GM18858 (cell line): ENCODE measurements around the gene CDCA5.

ENCODE experiments used
- ATAC-seq: cut with Tn5 transposase; IDR thresholded peaks from one replicate; pipeline ENCODE4 v1.9.1; 2021; ENCODE audit not compliant: unreplicated experiment

The CDCA5 gene

DNA sequence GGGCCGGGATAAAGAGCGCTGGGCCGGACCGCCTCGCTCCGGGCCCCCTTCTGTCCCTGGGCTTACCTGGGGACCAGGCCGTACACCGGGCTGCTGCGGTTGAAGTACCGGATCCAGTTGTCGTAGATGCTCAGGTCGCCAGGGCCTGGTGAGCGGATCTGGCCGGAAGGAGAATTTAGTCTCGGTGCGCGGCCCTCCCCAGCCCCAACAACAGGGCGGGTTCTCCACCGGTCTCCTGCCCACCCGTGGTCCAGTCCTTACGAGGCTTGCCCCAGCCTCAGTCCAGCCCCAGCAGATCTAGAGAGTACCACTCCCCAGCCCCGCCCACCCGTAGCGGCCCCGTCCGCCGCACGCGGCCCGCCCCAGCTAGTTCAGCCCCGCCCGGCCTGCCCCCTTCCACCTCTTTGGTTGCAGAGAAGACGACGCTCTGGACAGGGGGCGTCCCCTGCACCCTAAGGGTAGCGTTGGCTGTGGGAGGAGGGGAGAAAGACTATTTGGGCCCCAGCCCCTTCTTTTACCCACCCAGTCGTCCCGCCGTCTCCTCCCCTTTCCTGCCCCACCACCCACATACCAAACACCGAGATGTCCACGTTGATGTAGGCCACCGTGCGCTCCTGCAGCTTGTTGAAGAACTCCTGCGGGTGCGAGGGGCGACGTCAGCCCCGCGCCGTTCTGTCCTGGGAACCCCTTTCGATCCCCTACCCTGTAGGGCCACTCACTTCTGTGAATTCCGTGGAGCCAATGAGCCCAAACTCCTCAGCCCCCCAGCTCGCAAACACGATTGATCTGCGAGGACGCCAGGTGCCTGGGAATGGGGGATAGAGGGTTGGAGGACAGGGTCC lies 36.0 kb downstream of the CDCA5 start:
- ATAC-seq: no peak

- no peak for ATAC-seq
Measured at GRCh38 chr11:65045728-65046127, 38.1 kb downstream of the CDCA5 start.

DNA sequence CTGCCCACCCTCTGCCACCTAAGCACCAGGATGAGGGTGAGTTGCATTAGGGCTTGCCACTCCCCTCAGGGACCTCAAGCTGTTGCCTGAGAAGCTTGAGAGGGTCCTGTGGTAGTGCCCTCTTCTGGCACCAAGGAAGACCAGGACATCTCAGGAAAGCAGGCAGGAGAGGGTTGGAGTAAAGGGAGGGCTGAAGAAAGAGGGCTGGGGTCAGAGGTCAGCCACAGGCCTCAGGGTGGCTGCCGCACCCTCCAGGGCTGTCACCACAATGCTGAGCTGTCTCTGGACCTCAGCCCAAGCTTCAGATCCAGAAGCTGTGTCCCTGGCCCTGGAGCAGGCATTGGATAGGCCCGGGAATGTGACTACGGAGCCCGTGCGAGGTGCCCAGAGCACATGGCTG lies 38.8 kb downstream of the CDCA5 start:
- no peak for ATAC-seq

DNA sequence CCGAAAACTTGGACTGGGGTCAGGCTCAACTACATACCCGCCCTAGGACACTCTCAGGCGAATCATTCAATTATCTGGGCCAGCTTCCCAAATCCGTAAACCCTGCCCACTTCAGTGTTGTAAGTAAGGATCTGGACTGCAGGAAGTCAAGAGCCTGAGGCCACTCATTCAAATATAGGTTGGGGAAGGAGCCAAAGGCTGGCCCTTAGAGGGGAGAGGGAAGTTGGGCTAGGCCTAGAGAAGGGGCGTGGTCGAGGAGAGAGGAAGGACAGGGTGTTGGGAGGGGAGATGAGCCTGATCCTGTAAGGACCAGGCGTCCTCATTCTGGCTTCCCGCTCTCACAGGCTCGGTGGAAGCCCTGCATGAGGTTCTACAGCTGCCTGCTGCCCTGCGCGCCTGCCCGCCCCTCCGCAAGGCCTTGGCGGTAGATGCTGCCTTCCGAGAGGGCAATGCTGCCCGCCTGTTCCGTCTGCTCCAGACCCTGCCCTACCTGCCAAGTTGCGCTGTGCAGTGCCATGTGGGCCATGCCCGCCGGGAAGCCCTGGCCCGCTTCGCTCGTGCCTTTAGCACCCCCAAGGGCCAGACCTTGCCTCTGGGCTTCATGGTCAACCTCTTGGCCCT lies 39.8 kb downstream of the CDCA5 start:
- ATAC-seq: no peak

- ATAC-seq: no peak
Measured at GRCh38 chr11:65042891-65043290, 40.9 kb downstream of the CDCA5 start.

GRCh38 chr11:65040847-65041622 lies 42.8 kb downstream of the CDCA5 start, which contains the start of gene SAC3D1:
SAC3D1 (plus strand) TSS chr11:65041210; CDS start chr11:65041293, 83 bp downstream.
- peak; percentile 66 for ATAC-seq

- ATAC-seq: no peak
Measured at GRCh38 chr11:65040520-65040846, 43.4 kb downstream of the CDCA5 start.

DNA sequence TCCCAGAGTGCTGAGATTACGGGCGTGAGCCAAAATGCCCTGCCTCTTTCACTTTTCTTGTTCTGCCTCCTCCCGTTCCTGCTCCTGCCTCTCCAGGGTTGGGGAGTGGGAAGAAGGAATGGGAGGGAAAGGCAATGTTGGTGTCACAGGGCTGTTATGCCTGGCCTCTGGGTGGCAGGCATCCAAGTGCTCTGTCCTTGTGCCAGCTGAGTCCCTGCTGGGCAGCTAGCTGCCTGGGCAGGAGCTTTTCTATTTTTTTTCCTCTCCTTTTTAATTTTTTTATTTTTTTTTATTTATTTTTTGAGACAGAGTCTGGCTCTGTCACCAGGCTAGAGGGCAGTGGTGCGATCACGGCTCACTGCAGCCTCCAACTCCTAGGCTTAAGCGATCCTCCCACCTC lies 46.9 kb downstream of the CDCA5 start:
- no peak for ATAC-seq

GRCh38 chr11:65035579-65035978 lies 48.3 kb downstream of the CDCA5 start:
- no peak for ATAC-seq

DNA sequence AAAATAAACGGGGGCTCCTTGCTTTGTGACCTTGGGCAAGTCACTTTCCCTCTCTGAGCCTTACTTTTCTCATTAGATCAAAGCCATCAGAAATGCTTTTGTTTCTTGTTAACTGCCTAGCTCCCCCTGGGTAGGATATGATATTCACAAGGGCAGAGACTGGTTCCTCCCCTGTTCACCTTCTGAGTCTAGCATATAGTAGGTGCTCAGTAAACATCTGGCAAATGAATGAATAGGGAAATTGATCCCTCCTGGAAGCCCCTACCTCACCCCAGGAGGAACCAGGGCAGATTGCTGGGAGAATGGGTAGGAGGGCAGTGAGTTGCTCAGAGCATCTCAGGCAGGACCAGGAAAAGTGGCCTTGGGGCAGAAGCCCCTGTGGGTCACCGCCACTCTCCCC lies 49.4 kb downstream of the CDCA5 start:
- no peak for ATAC-seq

- no peak for ATAC-seq
Measured at GRCh38 chr11:65032216-65032615, 51.6 kb downstream of the CDCA5 start.
